NK-92 (cell line): ENCODE measurements around the gene CIZ1.
"Not testable (repeated sequence)": the region's sequence is repeated elsewhere in the genome, so short reads cannot be mapped to it uniquely, and the experiment has no call there.

Experiments
- DNase-seq: peaks from one replicate; lab custom pipeline; 2025; ENCODE audit not compliant: unreplicated experiment; lab: John Stamatoyannopoulos, UW

Gene CIZ1

DNA sequence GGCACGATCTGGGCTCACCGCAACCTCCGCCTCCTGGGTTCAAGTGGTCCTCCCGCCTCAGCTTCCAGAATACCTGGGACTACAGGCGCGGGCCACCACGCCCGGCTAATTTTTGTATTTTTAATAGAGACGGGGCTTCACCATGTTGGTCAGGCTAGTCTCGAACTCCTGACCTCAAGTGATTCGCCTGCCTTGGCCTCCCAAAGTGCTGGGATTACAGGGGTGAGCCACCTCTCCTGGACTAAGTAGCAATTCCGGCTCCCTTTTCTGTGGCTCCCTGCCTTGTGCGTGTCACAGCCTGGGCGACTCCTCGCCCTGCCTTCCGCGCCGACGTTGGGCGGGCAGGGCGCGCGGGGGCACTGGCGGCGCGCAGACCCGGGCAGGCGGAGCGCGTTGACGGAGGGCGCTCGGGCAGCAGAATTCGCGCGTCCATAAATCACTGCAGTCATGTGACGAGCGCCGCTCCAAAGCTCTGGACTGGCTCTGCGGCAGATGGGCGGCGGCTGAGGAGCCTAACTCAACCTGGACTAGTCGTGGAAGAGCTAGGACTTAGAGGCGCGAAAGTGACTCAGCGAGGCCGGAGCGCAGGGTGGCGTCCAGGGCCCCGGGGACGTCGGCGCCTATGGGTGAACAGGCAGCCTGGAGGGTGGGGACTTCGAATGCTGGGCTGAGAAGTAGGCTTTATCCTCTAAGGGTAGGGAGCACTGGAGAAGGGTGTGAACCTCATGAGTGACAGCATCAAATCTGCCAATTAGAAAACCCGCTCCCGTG is 1.4 kb upstream of the CIZ1 start:
- no peak for DNase-seq

DNA sequence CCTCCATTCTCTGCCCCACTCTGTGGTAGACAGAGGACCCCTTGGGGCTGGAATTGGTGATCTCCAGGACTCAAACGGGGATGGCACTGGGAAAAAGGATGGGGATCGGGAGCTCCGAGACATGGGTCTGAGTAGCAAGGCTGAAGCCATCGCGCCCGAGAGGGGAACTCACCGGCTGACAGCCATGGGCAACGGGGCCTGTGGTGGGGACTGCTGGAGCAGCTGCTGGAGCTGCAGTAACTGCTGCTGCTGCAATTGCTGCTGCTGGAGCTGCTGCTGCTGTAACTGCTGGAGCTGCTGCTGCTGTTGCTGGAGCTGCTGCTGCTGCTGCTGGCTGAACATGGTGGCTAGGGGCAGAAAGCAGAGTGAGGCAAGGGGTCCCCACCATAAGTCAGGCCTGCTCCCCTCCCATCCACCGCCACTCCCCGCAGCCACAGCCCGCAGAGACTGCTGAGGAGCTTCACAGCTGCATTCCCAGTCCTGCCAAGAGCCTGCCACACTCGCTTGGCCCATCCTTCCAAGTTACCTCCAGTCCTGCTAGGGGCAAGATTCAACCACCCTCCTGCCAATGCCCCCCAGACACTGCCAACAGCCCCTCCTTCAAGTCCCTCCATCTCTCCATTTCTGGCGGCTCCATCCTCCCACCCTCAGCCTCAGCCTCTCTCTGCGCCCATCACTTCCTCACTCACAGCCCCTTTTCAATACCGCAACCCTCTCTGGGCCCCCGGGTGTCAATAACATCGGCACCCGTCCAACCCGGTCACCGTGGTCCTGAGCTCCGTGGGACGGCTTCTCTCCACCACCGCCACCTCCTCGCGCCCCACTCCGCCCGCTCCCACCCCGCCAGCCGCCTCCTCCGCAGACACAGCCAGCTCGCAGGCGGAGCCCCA is 611 bp downstream of the CIZ1 start:
- no peak for DNase-seq

DNA sequence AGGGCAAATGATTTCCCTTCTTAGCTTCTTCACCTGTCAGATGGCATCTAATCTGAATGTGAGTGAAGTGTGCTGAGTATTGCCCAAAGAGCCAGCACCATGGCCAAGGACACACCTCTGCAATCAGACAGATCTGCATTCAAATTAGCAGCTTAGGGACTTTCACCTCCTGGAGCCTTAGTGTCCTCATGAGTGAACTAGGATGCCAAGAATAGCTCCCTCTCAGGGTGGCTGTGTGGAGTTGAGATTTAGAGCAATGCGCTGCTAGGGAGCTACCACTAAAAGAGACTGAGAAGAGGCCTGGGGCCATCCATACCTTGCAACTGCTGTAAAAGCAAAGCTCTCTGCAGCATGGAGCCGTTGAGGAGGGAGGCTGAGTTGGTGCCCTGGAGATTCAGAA is 1.4 kb downstream of the CIZ1 start:
- no peak for DNase-seq

DNA sequence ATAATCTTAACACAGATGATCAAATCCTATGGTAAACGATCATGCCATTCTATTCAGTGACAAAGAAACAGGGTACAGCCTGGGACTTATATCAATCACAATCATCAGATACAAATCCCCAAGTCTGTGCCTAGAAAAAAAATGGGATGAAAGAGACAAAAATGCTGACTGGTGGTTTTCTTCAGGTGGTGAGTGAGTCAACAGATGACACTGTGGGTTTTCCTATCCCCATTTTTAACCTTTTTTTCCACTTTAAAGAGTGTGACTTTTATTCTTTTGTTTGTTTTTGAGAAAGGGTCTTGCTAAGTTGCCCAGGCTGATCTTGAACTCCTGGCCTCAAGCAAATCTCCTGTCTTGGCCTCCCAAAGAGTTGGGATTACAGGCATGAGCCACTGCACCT is 3.2 kb downstream of the CIZ1 start:
- DNase-seq = no peak

DNA sequence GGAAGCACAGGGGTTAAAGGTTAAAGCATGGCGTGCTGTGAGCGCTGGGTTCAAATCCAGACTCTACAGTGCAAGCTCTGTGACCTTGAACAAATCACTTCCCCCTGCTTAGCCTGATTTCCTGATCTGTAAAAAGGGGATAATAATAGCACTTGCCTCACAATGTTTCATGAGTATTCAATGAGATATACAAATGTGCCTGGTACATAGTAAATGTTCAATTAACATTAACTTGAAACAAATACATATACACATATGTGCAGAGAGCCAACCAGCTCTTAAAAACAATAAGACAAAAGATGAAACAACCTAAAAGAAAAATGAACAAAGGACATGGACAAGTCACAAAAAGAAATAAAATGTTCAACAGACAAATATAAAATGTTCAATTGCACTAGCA is 4.0 kb downstream of the CIZ1 start:
- DNase-seq = no peak

DNA sequence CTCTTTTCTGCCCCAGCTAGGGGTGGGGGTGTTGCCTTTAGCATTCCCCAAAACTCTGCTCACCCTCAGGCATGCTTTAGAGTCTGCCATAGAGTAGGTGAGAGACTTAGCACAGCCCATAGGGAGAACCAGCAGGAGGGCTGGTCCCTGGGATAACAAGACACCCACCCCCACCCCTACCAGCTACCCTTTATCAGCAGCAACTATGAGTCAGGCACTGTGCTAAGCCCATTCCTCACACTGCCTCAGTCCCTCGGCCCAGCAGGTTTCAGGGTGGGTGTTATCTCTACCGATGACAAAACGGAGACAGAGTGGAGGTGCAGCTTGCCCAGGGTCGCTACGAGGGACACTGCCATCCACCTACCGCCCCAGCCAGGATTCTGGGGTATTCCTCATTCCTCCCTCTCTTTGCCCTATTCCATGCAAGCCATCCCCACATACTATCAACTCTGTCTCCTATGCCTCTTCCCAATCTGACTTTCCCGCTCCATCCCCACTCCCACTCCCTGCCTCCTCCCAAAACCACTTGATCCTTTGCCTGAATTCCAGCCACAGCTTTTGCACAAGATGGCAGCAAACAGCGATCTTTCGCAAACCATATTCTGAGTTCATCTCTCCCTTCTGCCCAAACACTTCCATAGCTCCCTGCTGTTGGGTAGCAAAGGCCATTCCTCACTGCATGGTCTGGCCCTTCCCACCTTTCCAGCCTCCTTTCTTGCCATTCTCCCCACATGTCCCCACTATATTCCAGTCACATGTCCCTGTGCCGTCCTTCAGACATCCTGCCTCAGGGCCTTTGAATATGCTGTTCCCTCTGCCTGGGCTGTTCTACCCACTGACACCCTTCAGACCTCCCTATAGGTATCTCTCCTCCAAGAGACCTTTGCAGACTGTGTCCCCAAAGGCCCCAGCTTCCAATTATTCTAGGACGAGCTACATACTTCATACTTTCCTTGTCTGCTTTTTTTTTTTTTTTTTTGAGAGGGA is 5.1 kb downstream of the CIZ1 start:
- DNase-seq = no peak

DNA sequence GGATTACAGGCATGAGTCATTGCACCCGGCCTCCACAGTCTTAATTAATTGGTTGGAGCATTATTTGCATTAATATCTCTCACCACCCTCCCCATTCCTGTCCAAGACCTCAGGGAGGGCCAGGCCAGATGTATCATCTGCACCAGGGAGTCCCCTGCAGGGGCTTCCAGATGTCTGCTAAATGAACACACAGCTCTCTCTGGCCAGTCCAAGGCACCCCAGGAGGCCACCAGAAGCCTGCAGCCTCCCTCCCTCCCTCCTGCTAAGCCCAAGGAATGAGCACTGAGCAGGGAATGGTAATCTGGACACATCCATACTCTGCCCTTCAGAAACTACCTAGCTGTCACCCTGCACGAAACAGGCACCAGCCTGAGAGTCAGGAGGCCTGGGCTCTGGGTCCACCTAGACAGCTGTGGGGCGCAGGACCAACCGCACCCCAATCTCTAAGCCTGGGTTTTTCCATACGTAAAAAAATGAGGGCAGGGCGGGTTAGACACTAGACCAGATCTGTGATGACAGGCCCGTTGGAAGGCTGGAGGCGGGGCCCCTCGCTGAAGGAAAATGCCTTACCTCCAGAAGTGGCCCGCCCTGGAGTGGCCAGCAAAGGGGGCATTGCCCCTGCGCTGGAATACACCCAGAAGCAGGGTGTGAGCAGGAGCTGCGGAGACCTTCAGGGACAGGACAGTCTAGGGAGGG is 8.3 kb downstream of the CIZ1 start:
- no peak for DNase-seq

DNA sequence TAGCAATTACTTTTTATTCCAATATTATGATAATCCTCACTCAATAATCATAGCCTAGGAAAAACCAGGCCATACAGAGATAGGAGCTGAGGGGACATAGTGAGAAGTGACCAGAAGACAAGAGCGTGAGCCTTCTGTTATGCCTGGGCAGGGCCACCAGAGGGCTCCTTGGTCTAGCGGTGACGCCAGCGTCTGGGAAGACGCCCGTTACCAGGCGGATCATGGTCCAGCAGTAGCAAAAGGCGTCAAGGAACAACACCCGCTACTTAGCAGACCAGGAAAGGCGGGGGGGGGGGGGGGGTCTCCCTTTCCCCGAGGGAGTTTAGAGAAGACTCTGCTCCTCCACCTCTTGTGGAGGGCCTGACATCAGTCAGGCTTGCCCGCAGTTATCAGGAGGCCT is 9.9 kb downstream of the CIZ1 start:
- DNase-seq = not testable (repeated sequence)

DNA sequence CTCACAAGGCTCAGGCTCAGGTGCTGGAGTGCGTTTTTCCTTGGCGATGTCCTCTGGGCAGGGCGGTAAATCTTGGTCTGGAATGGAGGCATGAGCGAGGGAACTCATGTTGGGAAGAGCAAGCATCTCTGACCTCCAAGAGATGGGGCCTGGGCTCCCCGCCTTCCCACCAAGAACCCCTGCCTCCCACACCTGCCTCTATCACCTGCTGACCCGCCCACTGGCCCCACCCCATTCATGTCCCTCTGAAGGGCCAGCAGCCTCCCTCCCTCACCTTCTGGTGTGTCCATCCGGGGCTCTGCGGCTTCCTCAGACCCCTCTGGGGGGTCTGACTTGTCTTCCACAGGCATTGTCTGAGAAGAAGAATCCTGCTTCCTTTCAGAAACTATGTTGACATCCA is 10.9 kb downstream of the CIZ1 start:
- no peak for DNase-seq

DNA sequence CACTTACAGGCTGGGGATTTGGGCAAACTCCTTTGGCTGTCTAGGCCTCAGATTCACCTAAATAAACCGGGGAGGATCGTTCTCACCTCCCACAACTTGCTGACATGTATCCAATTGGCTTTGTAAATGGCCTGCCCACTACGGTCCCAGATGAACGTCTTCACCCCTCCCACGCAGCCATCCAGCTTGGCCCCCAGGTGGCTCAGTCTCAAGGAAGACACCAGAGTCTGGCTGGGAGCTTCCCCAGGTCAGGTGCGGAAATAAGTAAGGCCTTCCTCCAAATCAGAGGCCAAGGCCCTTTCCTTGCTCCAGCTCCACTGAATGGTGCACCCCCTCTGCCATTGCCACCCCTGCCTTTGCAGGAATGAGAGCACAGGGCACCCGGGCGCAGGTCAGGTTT is 11.4 kb downstream of the CIZ1 start:
- DNase-seq = no peak

DNA sequence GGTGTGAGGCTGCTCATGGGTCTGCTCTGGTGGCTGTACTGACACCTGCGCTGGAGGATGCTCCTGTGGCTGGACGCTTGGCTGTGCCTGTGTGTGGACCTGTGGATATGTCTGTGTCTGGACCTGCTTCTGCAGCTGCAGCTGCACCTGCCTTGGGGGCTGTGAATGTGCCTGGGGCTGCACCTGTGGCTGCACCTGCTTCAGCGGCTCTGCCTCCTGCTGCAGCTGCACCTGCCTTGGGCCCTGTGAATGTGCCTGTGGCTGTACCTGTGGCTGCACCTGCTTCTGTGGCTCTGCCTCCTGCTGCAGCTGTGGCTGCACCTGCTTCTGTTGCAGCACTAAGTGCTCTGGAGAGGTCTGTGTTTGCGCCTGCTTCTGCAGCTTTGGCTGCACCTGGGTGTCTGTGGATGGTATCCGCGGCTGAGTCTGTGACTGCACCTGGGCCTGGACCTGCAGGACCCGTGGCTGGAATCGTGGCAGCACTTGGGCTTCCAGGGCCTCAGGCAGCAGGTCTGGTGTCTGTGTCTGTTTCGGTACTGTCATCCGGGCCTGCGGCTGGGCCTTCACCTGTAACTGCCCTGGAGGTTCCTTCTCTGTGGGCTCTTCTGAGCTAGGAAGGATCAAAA is 12.5 kb downstream of the CIZ1 start:
- DNase-seq = no peak

DNA sequence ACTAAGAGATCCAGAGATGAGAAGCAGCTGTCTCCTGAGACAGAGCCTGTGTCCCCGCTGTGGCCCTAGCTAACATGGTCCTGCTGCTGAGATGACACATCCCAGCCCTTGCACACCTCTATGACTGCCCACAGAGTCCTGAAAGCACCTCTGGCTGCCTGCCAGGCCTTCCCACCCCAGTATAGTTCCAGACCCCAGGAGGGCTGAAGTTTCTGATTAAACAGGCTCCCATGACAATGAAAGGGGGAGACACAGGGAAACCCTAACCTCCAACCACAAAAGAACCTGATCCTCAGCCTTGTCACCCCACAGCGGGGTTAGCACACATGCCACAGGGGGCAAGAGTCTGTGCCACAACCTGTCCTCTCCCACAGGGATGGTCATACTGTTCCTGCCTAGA is 15.6 kb downstream of the CIZ1 start:
- no peak for DNase-seq

DNA sequence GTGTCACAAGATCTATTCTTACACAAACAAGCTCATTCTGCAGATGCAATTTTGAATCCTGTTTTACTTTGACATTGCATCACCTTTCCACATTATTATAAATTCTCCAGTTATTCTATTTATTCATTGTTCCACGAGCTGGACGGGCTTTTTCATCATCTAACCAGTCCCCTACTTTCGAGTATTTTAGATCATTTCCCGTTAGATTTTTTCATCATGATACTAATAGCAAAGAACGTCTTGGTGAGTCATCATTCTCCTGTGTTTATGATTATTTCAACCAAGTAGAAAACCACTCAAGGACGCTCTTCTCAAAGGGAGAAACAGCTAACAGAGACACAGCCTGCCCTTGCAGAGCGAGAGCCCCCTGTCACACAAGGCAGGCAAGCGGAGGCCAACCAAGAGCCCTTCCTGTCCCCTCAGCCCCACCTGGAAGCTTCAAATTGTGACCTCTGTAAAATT is 16.2 kb downstream of the CIZ1 start:
- no peak for DNase-seq

DNA sequence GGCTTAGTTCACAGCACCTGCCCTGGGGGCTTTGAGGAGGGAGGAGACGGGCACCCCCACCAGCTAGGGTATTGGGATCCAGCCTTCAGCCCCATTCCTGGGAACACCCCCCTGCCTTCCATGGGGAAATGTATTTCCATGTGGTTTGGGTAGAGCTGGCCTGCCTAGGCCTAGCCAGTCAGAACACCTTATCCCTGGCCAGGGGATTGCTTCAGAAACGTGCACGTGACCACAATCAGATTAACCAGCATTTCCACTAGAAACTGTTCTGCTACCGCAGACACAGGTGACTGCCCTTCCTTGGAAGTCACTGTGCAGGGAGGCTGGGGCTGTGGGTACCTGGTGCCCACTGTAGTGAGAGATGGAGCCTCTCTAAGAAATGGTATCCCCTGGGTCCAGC is 17.3 kb downstream of the CIZ1 start:
- no peak for DNase-seq

DNA sequence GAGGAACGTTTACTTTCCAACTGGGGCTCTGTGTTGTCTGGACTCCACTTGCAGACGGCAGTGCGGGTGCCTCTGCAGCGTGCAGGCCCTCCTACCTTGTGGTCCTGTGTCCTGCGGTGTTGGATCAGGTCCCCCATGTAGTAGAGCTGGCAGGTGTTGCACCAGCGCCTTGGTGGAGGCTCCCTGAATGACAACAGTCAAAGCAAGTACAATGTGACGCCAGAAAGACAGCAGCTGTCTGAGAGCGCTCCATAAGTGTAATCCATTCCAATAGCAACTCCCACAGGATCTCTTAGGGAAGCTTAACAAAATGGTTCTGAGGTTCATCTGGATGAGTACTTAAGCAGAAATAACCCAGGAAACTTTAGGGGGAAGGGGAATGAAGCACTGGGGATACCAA is 21.4 kb downstream of the CIZ1 start:
- no peak for DNase-seq

DNA sequence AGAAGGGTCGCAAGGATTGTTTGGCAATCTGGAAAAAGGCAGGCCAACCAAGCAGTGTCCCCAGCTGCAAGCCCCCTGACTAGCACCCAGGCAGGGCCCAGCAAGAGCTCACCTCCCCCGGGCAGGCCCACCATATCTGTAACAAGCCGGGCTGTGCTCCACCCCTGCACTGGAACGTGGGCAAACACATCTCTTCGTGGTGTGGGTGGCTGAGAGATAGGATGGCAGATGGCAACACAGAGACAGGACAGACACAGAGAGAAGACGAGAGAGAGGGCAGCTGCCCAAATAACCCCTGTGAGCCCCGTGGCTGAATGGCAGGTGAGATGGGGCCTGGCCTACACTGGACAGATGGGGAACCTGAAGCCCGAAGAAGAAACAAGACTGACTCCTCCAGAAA is 21.9 kb downstream of the CIZ1 start:
- no peak for DNase-seq

DNA sequence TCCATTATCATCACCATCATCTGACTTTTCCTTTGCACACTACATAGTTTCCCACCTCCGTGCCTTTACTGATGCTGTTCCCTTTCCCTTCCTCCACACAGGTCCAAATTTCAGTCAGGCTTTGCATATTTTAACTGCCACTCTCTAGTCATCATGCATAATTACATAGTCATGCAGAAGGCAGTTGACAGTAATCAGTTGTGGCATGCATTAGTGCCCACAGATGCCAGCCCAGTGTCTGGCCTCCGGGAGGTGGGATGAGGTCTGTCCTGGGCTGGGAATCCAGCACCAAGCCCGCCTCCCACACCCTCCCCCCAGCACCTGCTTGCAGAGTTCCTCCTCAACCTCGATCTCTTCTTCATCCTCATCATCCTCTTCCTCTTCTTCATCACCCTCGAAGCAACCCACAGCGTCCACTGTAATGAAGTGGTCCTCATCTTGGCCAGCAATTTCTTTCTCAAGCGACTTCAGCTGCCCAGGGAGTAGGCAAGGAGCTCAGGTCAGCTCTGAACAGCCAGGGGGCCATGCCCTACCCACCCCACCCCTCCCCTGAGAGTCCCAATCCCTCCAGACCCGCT is 22.6 kb downstream of the CIZ1 start:
- DNase-seq = no peak

DNA sequence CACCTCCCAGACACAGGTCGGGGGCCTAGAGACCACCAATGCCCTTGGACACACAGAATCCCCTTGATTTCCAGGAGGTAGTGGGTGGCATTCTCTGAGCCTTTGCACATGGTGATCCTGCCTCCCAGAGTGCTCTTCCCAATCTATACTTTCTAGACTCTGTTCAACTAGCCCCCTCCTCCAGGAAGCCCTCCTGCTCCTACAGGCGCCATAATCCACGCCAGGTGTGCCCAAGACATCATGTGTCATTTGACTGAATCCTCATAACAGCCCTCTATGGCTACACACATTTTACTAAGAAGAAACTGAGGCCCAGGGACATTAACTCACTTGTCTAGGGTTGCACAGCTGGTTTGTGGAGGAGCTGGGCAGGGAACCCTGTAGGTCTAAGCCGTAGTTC is 24.2 kb downstream of the CIZ1 start:
- no peak for DNase-seq

DNA sequence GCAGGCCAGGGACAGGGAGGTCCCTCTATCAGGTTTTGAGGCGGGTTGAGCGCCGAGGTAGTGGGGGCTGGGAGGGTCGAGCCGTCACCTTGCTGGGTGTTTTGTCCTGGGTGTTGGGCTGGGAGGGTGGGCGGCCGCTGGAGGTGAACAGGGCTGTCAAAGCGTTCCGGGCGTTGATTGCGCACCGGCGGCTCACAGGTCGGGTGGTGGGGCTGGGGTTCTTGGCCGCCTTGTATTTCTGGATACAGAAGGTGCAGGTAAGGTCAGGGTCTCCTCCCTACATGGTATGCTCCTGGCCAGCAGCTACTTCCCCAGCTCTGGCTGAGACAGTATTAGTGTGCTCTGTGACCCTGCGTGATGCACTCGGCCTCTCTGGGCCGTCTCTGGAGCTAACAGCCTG is 25.2 kb downstream of the CIZ1 start:
- no peak for DNase-seq
